Transverse colon (tissue), 4 donors: ENCODE measurements around the gene WNT2B.

Experiments used
- CTCF ChIP-seq, 5 experiments: fragments of 200-600 bp in 3 of 5; fragments of 450-650 bp in 2 of 5; sonication (generic) in 3 of 5; IDR thresholded peaks; 1 replicate in 2 of 5; 2 replicates in 3 of 5; pipeline ENCODE4 v1.5.1; 2016 to 2017; ENCODE audit warnings: antibody characterized with exemption in 5 of 5, inconsistent platforms in 3 of 5, mild to moderate bottlenecking in 2 of 5, moderate library complexity in 1 of 5
- EP300 ChIP-seq: sonication (generic); formaldehyde crosslinking; IDR thresholded peaks from one replicate; pipeline ENCODE4 v1.6.1; 2017; ENCODE audit warnings: antibody characterized with exemption, low read depth
- POLR2A ChIP-seq: fragments of 450-650 bp; IDR thresholded peaks from one replicate; pipeline ENCODE4 v1.6.1; 2016; ENCODE audit warnings: antibody characterized with exemption, mild to moderate bottlenecking, moderate library complexity
- POLR2AphosphoS5 ChIP-seq, 3 donors: sonication (generic); formaldehyde crosslinking; IDR thresholded peaks; one replicate each; pipeline ENCODE4 v1.6.1; 2016; ENCODE audit warnings: antibody characterized with exemption in 3 of 3

GRCh38 chr1:112472142-112472541 is 36.6 kb upstream of the WNT2B start:
- no peak for TF ChIP-seq POLR2A
- TF ChIP-seq CTCF (IDR thresholded peaks at IDR 0.05) = no peak
- TF ChIP-seq POLR2AphosphoS5 (IDR thresholded peaks at IDR 0.05) = no peak
- TF ChIP-seq EP300 = no peak
